HG03060 (cell line): Measurements from ENCODE around the gene LAGE3.
A peak's percentile ranks its signal among the peaks of the same experiment; 100 is the strongest.

Source experiments
- ATAC-seq: cut with Tn5 transposase; IDR thresholded peaks from one replicate; pipeline ENCODE4 v1.9.1; 2021; ENCODE audit warnings: low read depth, moderate number of reproducible peaks; ENCODE audit not compliant: unreplicated experiment

LAGE3 gene

GRCh38 chrX:154437971-154438893 is 40.8 kb downstream of the LAGE3 start:
- no peak for ATAC-seq

- no peak for ATAC-seq
Measured at GRCh38 chrX:154436983-154437752, 41.9 kb downstream of the LAGE3 start, which contains the start of gene GDI1. Gene GDI1, plus strand, starts transcription at chrX:154437154. Its CDS starts 101 bp downstream, at chrX:154437255.

GRCh38 chrX:154436374-154436982 is 42.6 kb downstream of the LAGE3 start:
- no peak for ATAC-seq

GRCh38 chrX:154435171-154435733 is 43.8 kb downstream of the LAGE3 start:
- ATAC-seq: no peak

DNA sequence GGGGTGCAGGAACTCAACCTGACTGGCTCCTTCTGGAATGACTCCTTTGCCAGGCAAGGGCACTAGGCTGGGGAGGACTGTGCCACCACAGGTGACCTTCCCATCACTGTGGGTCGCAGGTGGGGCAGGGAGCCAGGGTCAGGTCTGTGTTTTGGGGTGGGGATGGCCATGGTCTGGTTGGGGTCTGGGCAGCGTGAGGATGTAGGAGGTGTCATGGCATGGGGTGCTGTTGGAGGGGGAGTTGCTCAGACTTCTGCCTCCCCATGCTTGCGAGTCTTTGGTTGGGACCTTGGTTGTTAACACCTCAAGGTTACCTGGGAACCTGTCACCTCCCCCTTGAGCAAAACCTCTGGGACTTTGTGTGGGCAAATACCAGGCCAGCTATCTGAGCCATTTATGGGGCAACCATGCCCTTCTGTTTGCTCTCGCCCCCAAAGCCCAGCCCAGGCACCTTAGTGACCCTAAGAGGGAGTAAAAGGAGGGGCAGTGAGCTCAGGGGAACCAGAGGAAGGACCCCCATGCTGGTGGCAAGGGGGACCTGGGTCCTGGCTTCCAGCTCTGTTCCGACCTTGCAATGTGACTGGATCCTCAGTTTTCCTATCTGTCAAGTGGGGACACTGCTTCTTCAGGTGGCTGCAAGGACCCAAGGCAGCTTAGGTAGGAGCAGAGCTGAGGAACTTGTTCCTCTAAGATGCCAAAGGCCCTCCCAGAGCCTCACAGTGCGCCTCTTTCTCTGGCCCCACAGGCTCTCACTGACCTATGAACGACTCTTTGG is 44.5 kb downstream of the LAGE3 start:
- no peak for ATAC-seq

- no peak for ATAC-seq
Measured at GRCh38 chrX:154433605-154434004, 45.5 kb downstream of the LAGE3 start.

DNA sequence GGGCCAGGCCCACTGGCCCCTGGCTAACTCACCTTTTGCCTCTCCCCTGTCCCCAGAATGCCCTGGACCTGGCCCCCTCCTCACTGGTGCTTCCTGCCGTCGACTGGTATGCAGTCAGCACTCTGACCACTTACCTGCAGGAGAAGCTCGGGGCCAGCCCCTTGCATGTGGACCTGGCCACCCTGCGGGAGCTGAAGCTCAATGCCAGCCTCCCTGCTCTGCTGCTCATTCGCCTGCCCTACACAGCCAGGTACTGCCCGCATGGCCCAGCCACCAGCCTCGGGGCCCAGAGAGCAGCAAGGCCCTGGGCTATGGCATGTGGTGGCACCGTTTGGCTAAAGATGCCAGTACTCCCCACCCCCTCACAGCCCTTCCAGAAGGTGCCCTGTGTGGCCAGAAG is 46.9 kb downstream of the LAGE3 start:
- no peak for ATAC-seq

GRCh38 chrX:154431341-154431740 is 47.7 kb downstream of the LAGE3 start:
- ATAC-seq: no peak

GRCh38 chrX:154430916-154431315 is 48.2 kb downstream of the LAGE3 start:
- ATAC-seq: no peak

- no peak for ATAC-seq
Measured at GRCh38 chrX:154430479-154430878, 48.6 kb downstream of the LAGE3 start.

GRCh38 chrX:154429711-154430110 is 49.4 kb downstream of the LAGE3 start:
- no peak for ATAC-seq

DNA sequence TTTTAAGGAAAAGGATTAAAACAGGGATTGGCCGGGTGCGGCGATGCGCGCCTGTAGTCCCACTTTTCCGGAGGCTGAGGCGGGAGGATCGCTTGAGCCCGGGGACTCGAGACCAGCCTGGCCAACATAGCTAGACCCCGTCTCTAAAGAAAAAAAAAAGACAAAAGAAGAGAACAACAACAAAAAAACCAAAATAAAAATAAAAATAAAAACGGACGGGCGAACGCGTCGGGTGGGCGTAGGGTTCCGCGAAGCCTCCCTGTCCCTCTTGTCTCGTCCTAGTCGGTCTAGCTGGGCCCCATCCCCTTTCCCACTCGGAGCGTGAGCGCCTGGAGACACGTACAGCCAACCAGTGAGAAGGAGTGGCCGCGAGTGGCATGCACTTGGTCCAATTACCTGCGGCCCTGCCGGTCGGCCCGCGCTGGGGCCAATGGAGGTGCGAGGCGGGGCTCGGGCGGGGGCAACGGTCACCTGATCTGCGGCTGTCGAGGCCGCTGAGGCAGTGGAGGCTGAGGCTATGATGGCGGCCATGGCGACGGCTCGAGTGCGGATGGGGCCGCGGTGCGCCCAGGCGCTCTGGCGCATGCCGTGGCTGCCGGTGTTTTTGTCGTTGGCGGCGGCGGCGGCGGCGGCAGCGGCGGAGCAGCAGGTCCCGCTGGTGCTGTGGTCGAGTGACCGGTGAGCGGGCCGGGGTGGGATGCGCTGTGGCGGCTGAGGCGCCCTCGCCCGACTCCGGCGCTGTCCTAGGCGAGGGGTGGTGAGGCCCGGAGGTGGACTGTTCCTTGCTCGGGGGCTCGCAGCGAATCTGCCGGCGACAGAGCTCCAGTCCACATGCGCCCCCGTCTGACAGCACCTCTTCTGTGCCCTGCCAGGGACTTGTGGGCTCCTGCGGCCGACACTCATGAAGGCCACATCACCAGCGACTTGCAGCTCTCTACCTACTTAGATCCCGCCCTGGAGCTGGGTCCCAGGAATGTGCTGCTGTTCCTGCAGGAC is 50.6 kb downstream of the LAGE3 start, which contains the start of gene ATP6AP1:
Gene ATP6AP1, plus strand, starts transcription at position 502 of the 996 bp plus-strand sequence. Its CDS starts 16 bp downstream, at position 518.
- peak; percentile 73 for ATAC-seq
